ENCODE measurements around the gene EML5. TPM values are rescaled to one million over a fixed set of nuclear protein-coding genes. Genes with fewer than 3 reads are reported as not detected.

The EML5 gene
- total and polyA plus RNA-seq, 2 of the 13 experiments (the other 11 are each of a cell fraction or from before 2014, with no cell fraction given), result 0.11 TPM; not detected in 1

DNA sequence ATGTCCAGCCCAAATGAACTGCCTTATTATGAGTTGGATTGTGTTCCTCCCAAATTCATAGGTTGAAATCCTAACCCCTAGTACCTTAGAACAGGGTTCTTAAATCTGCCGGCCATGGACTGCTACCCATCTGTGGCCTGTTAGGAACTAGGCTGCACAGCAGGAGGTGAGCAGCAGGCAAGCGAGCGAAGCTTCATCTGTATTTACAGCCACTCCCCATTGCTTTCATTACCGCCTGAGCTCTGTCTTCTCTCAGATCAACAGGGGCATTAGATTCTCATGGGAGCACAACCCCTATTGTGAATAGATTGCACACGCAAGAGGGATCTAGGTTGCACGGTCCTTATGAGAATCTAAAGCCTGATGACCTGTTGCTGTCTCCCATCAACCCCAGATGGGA lies 9.8 kb upstream of the EML5 start:
- no TSS peak for BruUV-seq (replicated peaks)
- in situ Hi-C loops (cut with HindIII; ENCODE audit: extremely low pct_ligation_motif_present, low pct_unique_long_range_greater_than_20kb), result no loop called here
- CTCF ChIA-PET (ENCODE audit: low intra/inter-chr PET ratio, low total read pairs), result no interaction called here

More for the DNA sequence above, 9.8 kb upstream of the EML5 start:
- intact Hi-C loops (cut with micrococcal nuclease; ENCODE audit: unreplicated experiment), result no loop called here
- POLR2A ChIA-PET, result no interaction called here
- H3K36me3 ChIP-seq (replicated peaks in 1 of 2; ENCODE audit: control insufficient read depth in 1 of 2, insufficient read depth in 2 of 2, low read length in 2 of 2), result no peaks in the 10 kb centered on the region
- 0% methylated on average over 1 of the region's 6 CpGs for WGBS (ENCODE audit: low lambda C conversion rate)
- H4K20me1 ChIP-seq (ENCODE audit: insufficient read depth, low read length), result no peaks in the 10 kb centered on the region
- H3K4me2 ChIP-seq (ENCODE audit: low read depth, low read length), result no peak overlapping the region
- H3K9ac ChIP-seq (ENCODE audit: insufficient read depth, low read depth, low read length), result no peak overlapping the region
- no peak overlapping the region for H2AFZ ChIP-seq (ENCODE audit: low read length)
- H3K4me1 ChIP-seq (ENCODE audit: insufficient read depth, low read length), result no peaks in the 10 kb centered on the region
- no peak overlapping the region for H3K4me3 ChIP-seq (replicated peaks in 1 of 3; ENCODE audit: insufficient read depth in 1 of 3, low read depth in 2 of 3, low read length in 3 of 3)
- FAIRE-seq, result no peak
- DNase-seq (ENCODE audit: low spot score), result no peak
- H3K9me3 ChIP-seq (ENCODE audit: low read length), result no peaks in the 10 kb centered on the region
- no peak overlapping the region for H3K27ac ChIP-seq (ENCODE audit: extremely low read length, insufficient read depth, low read length)
- H3K79me2 ChIP-seq (ENCODE audit: insufficient read depth, low read length), result no peaks in the 10 kb centered on the region
- ATAC-seq, result no peak
- peaks cover 0 to 3% of the 10 kb centered on the region in 2 experiments; a peak in 1 of 5 replicates for H3K27me3 ChIP-seq (ENCODE audit: control insufficient read depth in 1 of 2, insufficient read depth in 2 of 2, low read length in 2 of 2)
- TF ChIP-seq ZNF775 (CRISPR knock-in tag; IDR thresholded peaks at IDR 0.05; ENCODE audit: borderline replicate concordance) (no peak), ZNF296 (CRISPR knock-in tag; conservative IDR thresholded peaks at IDR 0.05) (no peak), ZSCAN9 (CRISPR knock-in tag; IDR thresholded peaks at IDR 0.05; ENCODE audit: borderline replicate concordance) (no peak), ZNF333 (CRISPR knock-in tag; IDR thresholded peaks at IDR 0.05; ENCODE audit: borderline replicate concordance) (no peak), ZNF224 (CRISPR knock-in tag; IDR thresholded peaks at IDR 0.05) (no peak), GPN1 (CRISPR knock-in tag; IDR thresholded peaks at IDR 0.05; ENCODE audit: borderline replicate concordance) (no peak), RNF219 (CRISPR knock-in tag; IDR thresholded peaks at IDR 0.05) (no peak), ZNF33B (CRISPR knock-in tag; IDR thresholded peaks at IDR 0.05) (no peak)
- TF ChIP-seq, protein P1, sequence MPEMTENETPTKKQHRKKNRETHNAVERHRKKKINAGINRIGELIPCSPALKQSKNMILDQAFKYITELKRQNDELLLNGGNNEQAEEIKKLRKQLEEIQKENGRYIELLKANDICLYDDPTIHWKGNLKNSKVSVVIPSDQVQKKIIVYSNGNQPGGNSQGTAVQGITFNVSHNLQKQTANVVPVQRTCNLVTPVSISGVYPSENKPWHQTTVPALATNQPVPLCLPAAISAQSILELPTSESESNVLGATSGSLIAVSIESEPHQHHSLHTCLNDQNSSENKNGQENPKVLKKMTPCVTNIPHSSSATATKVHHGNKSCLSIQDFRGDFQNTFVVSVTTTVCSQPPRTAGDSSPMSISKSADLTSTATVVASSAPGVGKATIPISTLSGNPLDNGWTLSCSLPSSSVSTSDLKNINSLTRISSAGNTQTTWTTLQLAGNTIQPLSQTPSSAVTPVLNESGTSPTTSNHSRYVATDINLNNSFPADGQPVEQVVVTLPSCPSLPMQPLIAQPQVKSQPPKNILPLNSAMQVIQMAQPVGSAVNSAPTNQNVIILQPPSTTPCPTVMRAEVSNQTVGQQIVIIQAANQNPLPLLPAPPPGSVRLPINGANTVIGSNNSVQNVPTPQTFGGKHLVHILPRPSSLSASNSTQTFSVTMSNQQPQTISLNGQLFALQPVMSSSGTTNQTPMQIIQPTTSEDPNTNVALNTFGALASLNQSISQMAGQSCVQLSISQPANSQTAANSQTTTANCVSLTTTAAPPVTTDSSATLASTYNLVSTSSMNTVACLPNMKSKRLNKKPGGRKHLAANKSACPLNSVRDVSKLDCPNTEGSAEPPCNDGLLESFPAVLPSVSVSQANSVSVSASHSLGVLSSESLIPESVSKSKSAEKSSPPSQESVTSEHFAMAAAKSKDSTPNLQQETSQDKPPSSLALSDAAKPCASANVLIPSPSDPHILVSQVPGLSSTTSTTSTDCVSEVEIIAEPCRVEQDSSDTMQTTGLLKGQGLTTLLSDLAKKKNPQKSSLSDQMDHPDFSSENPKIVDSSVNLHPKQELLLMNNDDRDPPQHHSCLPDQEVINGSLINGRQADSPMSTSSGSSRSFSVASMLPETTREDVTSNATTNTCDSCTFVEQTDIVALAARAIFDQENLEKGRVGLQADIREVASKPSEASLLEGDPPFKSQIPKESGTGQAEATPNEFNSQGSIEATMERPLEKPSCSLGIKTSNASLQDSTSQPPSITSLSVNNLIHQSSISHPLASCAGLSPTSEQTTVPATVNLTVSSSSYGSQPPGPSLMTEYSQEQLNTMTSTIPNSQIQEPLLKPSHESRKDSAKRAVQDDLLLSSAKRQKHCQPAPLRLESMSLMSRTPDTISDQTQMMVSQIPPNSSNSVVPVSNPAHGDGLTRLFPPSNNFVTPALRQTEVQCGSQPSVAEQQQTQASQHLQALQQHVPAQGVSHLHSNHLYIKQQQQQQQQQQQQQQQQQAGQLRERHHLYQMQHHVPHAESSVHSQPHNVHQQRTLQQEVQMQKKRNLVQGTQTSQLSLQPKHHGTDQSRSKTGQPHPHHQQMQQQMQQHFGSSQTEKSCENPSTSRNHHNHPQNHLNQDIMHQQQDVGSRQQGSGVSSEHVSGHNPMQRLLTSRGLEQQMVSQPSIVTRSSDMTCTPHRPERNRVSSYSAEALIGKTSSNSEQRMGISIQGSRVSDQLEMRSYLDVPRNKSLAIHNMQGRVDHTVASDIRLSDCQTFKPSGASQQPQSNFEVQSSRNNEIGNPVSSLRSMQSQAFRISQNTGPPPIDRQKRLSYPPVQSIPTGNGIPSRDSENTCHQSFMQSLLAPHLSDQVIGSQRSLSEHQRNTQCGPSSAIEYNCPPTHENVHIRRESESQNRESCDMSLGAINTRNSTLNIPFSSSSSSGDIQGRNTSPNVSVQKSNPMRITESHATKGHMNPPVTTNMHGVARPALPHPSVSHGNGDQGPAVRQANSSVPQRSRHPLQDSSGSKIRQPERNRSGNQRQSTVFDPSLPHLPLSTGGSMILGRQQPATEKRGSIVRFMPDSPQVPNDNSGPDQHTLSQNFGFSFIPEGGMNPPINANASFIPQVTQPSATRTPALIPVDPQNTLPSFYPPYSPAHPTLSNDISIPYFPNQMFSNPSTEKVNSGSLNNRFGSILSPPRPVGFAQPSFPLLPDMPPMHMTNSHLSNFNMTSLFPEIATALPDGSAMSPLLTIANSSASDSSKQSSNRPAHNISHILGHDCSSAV (CRISPR knock-in tag; IDR thresholded peaks at IDR 0.05; ENCODE audit: borderline replicate concordance), result no peak
